NT2/D1 (cell line): ENCODE data around the gene PHKA1.

Experiments
- SUZ12 ChIP-seq: IDR thresholded peaks from 2 replicates; pipeline ENCODE4 v1.6.1; 2011; ENCODE audit not compliant: insufficient read length, insufficient read depth; ENCODE audit errors: extremely low read depth
- YY1 ChIP-seq: IDR thresholded peaks from 2 replicates; pipeline ENCODE4 v1.6.1; 2011; ENCODE audit not compliant: insufficient read length, insufficient read depth
- ZNF274 ChIP-seq: IDR thresholded peaks from 2 replicates; pipeline ENCODE4 v1.6.1; 2011; ENCODE audit warnings: mild to moderate bottlenecking, low read depth, low read length

- TF ChIP-seq YY1 (no peak), ZNF274 (no peak), SUZ12 (no peak)
Measured at GRCh38 chrX:72735561-72735960, 21.5 kb upstream of the PHKA1 start.
